ENCODE measurements around the gene PROB1. TPM values are rescaled to one million over a fixed set of nuclear protein-coding genes. Genes with fewer than 3 reads are reported as not detected.

Gene PROB1
- total and polyA plus RNA-seq, 2 of the 13 experiments (the other 11 are each of a cell fraction or from before 2014, with no cell fraction given), result 0.69 to 1.1 TPM

DNA sequence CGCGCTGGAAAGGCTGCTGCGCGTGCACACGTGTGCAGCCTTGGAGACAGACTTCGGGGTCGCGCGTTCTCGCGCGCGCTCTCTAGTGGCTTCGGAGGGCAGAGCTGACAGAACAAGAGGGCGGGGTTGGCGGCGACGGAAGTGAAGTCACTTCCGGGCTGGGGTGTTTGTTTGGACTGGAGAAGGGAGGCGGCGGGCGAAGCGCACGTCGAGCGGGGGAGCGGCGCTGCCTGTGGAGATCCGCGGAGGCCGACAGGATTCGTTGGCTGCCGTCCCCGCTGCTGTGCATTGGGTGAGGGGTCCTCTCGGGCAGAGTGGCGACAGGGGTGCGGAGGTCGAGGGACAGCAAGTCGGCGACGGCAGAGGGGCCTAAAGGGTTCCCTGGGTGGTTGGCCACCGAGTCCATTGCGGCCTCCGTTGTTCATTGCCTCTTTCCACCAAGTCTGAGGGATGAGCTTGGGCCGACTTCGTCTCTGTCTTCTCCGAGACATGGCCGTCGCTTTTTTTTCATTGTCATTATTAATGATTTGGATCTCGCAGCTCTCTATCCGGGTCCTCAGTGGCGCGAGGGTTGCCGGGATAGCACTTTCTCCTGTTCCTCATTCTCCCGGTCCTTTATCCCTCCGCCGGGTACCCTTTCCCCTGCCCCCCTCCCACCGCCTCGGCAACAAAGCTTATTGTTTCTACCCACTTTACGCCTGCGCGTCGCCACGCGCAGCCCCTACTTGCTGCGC lies 53.0 kb downstream of the PROB1 start, which contains the start of gene PAIP2 (continued):
- TF ChIP-seq CREB1 (IDR thresholded peaks at IDR 0.05) (peak; percentile 89), CREB1 (CRISPR knock-in tag; IDR thresholded peaks at IDR 0.05) (peak; percentile 96), ZNF816 (CRISPR knock-in tag; IDR thresholded peaks at IDR 0.05; ENCODE audit: borderline replicate concordance) (peak; percentile 75; the same call in 1 of the 2 replicates), CCAR2 (optimal IDR thresholded peaks at IDR 0.05; ENCODE audit: low read depth, low read length) (no peak), PHB2 (IDR thresholded peaks at IDR 0.05; ENCODE audit: partially characterized antibody) (no peak), ZKSCAN8 (CRISPR knock-in tag; IDR thresholded peaks at IDR 0.05; ENCODE audit: borderline replicate concordance) (no peak; the same call in 1 of the 2 replicates), ZNF121 (CRISPR knock-in tag; IDR thresholded peaks at IDR 0.05) (no peak; the same call in 1 of the 2 replicates), KLF16 (CRISPR knock-in tag; IDR thresholded peaks at IDR 0.05) (peak in 1 of 2 experiments; percentile 64; a peak in 1 of 4 replicates), KDM1A (CRISPR knock-in tag; IDR thresholded peaks at IDR 0.05) (no peak), GATA4 (IDR thresholded peaks at IDR 0.05; ENCODE audit: borderline replicate concordance, low read depth) (0 out of 2 replicates have a peak, but pooled peaks have one; percentile 37), KLF12 (CRISPR knock-in tag; IDR thresholded peaks at IDR 0.05; ENCODE audit: borderline replicate concordance) (no peak; the same call in none of the 2 replicates), RFXANK (CRISPR knock-in tag; IDR thresholded peaks at IDR 0.05) (no peak), MEF2D (CRISPR knock-in tag; IDR thresholded peaks at IDR 0.05) (peak; percentile 29; the same call in 1 of the 2 replicates), HOXA5 (CRISPR knock-in tag; IDR thresholded peaks at IDR 0.05) (0 out of 2 replicates have a peak, but pooled peaks have one; percentile 48), CBX2 (IDR thresholded peaks at IDR 0.05; ENCODE audit: low read depth, low read length) (no peak), CBX2 (CRISPR knock-in tag; IDR thresholded peaks at IDR 0.05; ENCODE audit: low read depth) (peak; percentile 32; the same call in 1 of the 2 replicates), HNRNPH1 (optimal IDR thresholded peaks at IDR 0.05; ENCODE audit: low read depth, low read length) (no peak), MEIS2 (CRISPR knock-in tag; IDR thresholded peaks at IDR 0.05) (peak; percentile 94), ZNF232 (CRISPR knock-in tag; IDR thresholded peaks at IDR 0.05; ENCODE audit: borderline replicate concordance) (peak; percentile 56; the same call in 1 of the 2 replicates), REL (CRISPR knock-in tag; conservative IDR thresholded peaks at IDR 0.05) (no peak; the same call in 1 of the 2 replicates)
- TF ChIP-seq, protein P1, sequence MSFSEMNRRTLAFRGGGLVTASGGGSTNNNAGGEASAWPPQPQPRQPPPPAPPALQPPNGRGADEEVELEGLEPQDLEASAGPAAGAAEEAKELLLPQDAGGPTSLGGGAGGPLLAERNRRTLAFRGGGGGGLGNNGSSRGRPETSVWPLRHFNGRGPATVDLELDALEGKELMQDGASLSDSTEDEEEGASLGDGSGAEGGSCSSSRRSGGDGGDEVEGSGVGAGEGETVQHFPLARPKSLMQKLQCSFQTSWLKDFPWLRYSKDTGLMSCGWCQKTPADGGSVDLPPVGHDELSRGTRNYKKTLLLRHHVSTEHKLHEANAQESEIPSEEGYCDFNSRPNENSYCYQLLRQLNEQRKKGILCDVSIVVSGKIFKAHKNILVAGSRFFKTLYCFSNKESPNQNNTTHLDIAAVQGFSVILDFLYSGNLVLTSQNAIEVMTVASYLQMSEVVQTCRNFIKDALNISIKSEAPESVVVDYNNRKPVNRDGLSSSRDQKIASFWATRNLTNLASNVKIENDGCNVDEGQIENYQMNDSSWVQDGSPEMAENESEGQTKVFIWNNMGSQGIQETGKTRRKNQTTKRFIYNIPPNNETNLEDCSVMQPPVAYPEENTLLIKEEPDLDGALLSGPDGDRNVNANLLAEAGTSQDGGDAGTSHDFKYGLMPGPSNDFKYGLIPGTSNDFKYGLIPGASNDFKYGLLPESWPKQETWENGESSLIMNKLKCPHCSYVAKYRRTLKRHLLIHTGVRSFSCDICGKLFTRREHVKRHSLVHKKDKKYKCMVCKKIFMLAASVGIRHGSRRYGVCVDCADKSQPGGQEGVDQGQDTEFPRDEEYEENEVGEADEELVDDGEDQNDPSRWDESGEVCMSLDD (CRISPR knock-in tag; IDR thresholded peaks at IDR 0.05; ENCODE audit: borderline replicate concordance), result no peak
- TF ChIP-seq, protein P2, sequence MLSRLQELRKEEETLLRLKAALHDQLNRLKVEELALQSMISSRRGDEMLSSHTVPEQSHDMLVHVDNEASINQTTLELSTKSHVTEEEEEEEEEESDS (CRISPR knock-in tag; IDR thresholded peaks at IDR 0.05; ENCODE audit: borderline replicate concordance), result no peak
- TF ChIP-seq, protein P3, sequence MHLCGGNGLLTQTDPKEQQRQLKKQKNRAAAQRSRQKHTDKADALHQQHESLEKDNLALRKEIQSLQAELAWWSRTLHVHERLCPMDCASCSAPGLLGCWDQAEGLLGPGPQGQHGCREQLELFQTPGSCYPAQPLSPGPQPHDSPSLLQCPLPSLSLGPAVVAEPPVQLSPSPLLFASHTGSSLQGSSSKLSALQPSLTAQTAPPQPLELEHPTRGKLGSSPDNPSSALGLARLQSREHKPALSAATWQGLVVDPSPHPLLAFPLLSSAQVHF (CRISPR knock-in tag; IDR thresholded peaks at IDR 0.05), result no peak
- TF ChIP-seq, protein P4, sequence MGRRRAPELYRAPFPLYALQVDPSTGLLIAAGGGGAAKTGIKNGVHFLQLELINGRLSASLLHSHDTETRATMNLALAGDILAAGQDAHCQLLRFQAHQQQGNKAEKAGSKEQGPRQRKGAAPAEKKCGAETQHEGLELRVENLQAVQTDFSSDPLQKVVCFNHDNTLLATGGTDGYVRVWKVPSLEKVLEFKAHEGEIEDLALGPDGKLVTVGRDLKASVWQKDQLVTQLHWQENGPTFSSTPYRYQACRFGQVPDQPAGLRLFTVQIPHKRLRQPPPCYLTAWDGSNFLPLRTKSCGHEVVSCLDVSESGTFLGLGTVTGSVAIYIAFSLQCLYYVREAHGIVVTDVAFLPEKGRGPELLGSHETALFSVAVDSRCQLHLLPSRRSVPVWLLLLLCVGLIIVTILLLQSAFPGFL (CRISPR knock-in tag; IDR thresholded peaks at IDR 0.05), result no peak
- TF ChIP-seq, protein P5, sequence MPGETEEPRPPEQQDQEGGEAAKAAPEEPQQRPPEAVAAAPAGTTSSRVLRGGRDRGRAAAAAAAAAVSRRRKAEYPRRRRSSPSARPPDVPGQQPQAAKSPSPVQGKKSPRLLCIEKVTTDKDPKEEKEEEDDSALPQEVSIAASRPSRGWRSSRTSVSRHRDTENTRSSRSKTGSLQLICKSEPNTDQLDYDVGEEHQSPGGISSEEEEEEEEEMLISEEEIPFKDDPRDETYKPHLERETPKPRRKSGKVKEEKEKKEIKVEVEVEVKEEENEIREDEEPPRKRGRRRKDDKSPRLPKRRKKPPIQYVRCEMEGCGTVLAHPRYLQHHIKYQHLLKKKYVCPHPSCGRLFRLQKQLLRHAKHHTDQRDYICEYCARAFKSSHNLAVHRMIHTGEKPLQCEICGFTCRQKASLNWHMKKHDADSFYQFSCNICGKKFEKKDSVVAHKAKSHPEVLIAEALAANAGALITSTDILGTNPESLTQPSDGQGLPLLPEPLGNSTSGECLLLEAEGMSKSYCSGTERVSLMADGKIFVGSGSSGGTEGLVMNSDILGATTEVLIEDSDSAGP (CRISPR knock-in tag; IDR thresholded peaks at IDR 0.05; ENCODE audit: borderline replicate concordance), result peak; percentile 74; the same call in 1 of the 2 replicates
